Lung (tissue), 12 donors: Measurements from ENCODE around the gene CACNA1I. TPM values are rescaled to one million over a fixed set of nuclear protein-coding genes. Genes with fewer than 3 reads are reported as not detected.

Experiments
- ATAC-seq: fragments of 200-7000 bp; cut with Tn5 transposase; one replicate; pipeline ENCODE4 v1.9.1; 2020; ENCODE audit warnings: moderate number of reproducible peaks; ENCODE audit not compliant: insufficient read depth, low FRiP score
- DNase-seq, 3 donors: peaks; one replicate each; pipeline ENCODE4 v3.0.0-alpha.2; 2013 to 2017
- H3K27ac ChIP-seq, 2 donors: one replicate each; pipeline ENCODE4 v1.5.1; 2013; ENCODE audit warnings: mild to moderate bottlenecking in 2 of 2, moderate library complexity in 2 of 2, control low read depth in 1 of 2, inconsistent platforms in 1 of 2, low read depth in 1 of 2, low read length in 1 of 2
- H3K27me3 ChIP-seq, 3 donors: one replicate each; pipeline ENCODE4 v1.5.1; 2013; ENCODE audit warnings: low read length in 2 of 3; ENCODE audit not compliant: control insufficient read depth in 3 of 3, insufficient read depth in 3 of 3
- H3K36me3 ChIP-seq, 4 donors: one replicate each; pipeline ENCODE4 v1.5.1; 2013; ENCODE audit warnings: low read length in 4 of 4, mild to moderate bottlenecking in 1 of 4, moderate library complexity in 1 of 4; ENCODE audit not compliant: control insufficient read depth in 4 of 4, insufficient read depth in 4 of 4
- H3K4me1 ChIP-seq, 5 donors: one replicate each; pipeline ENCODE4 v1.5.1; 2013; ENCODE audit warnings: low read length in 5 of 5, mild to moderate bottlenecking in 2 of 5, moderate library complexity in 1 of 5; ENCODE audit not compliant: control insufficient read depth in 5 of 5, insufficient read depth in 5 of 5
- H3K4me3 ChIP-seq: one replicate; pipeline ENCODE4 v1.5.1; 2013; ENCODE audit warnings: mild to moderate bottlenecking, control low read depth, moderate library complexity
- H3K9ac ChIP-seq, 2 donors: one replicate each; pipeline ENCODE4 v1.5.1; 2013; ENCODE audit warnings: low read length in 2 of 2, control low read depth in 1 of 2; ENCODE audit not compliant: insufficient read depth in 1 of 2
- H3K9me3 ChIP-seq, 4 donors: one replicate each; pipeline ENCODE4 v1.5.1; 2013; ENCODE audit warnings: low read length in 3 of 4, mild to moderate bottlenecking in 1 of 4, moderate library complexity in 1 of 4; ENCODE audit not compliant: control insufficient read depth in 4 of 4, insufficient read depth in 3 of 4
- CTCF ChIP-seq: IDR thresholded peaks from 2 replicates; pipeline ENCODE4 v1.5.1; 2012; ENCODE audit warnings: mild to moderate bottlenecking; ENCODE audit errors: control extremely low read depth, extremely low read depth
- WGBS, 2 donors: extraction: QIAGEN DNeasy Blood & Tissue Kit; methylation state at CpG; one replicate each; pipeline ENCODE4 v1.1.7; 2013; 5-methylcytosine and 5-hydroxymethylcytosine counted together
- polyA plus RNA-seq, 2 donors: library from polyadenylated mRNA; stranded (reverse); fragments of 200-250 nt; gene quantifications; one replicate each; pipeline ENCODE4 v1.2.1, GENCODE V29; 2013
- total RNA-seq, 2 donors: library from RNA; depleted of rRNA in 1 of 2; stranded (reverse); fragments of >200 nt in 1 of 2; gene quantifications; one replicate each; pipeline ENCODE4 v1.2.1, GENCODE V29; 2014 to 2021
- donor health status: control.
- donor health status: control.
- donor health status: Bipolar disorder and iron deficiency.
- donor health status: healthy.
- donor health status: DM: yes; HTN: yes; CAD: no.

CACNA1I gene
- total and polyA plus RNA-seq, 4 donors: 0.07 to 0.22 (median 0.16) TPM

DNA sequence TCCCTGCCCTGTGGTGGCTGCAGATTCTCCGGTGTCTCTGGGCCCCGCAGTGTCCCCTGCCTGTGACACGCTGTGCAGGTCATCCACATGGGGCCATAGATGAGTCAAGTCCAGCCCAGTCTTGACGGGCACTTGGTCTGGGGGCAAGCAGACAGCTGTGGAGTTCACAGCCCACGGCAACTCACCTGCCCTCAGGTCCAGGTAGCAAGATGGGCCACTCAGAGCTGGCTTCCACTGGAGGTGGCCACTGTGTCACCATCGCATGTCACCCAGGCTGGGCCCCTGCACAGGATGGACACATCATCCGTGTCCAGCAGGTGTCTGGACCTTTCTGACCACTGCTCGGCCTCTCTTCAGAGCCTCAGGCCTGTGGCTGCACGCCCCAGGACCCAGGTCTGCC is 109.9 kb downstream of the CACNA1I start:
- Histone ChIP-seq H3K4me1 (no peaks in the 10 kb centered on the region), H3K36me3 (no peaks in the 10 kb centered on the region), H3K27ac (no peak overlapping the region), H3K27me3 (peaks cover 2 to 14% (median 8%) of the 10 kb centered on the region in 3 donors), H3K9me3 (peaks cover 0 to 2% (median 0%) of the 10 kb centered on the region in 4 donors), H3K9ac (no peak overlapping the region), H3K4me3 (no peak overlapping the region)
- ATAC-seq (no peak), DNase-seq (no peak)
- no peak for TF ChIP-seq CTCF
- WGBS, 2 donors: 87 to 95% methylated on average over 9 of the region's 9 CpGs

DNA sequence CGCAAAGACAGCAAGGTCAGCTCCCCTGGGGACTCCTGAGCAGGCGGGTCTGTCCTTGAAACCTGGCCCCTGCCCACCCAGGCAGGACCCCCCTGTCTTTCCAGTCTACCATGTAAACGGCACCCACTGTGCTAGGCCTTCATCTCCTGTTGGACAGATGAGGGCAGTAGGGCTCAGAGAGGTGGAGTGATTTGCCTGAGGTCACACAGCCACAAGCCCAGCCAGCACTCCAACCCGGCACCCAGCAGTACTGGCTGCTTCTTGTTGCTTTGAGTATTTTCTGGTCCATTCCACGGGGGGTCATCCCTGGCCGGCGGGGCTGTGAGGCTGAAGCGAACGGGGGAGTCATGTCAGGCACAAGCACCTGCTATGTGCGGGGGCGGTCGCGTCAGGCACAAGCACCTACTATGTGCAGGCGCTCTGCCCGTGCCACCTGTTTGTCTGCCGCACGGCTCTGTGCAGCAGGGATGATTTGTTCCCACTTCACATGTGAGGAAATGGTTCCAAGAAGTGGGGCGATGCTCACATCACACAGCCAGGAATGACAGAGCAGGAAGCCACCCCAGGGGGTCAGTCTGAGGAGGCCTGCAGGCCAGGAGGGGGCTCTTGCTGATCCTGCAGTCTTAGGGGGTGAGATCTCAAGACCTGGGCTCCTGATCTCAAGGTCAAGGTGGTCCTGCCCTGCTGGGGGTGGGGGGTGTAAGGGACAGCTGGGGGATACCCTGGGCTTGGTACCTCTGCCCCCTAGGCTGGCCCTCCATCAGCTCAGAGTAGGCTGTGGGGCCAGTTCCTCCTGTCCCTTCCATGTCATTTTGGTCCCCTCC is 110.7 kb downstream of the CACNA1I start:
- Histone ChIP-seq H3K27me3 (peaks cover 2 to 11% (median 11%) of the 10 kb centered on the region in 3 donors), H3K9ac (no peak overlapping the region), H3K36me3 (no peaks in the 10 kb centered on the region), H3K27ac (no peak overlapping the region), H3K4me1 (peaks cover 0 to 2% (median 0%) of the 10 kb centered on the region in 5 donors), H3K4me3 (no peak overlapping the region), H3K9me3 (peaks cover 0 to 2% (median 0%) of the 10 kb centered on the region in 4 donors)
- no peak for TF ChIP-seq CTCF
- no peak for ATAC-seq
- DNase-seq: no peak
- 85 to 91% methylated on average over 18 of the region's 18 CpGs for WGBS, 2 donors

DNA sequence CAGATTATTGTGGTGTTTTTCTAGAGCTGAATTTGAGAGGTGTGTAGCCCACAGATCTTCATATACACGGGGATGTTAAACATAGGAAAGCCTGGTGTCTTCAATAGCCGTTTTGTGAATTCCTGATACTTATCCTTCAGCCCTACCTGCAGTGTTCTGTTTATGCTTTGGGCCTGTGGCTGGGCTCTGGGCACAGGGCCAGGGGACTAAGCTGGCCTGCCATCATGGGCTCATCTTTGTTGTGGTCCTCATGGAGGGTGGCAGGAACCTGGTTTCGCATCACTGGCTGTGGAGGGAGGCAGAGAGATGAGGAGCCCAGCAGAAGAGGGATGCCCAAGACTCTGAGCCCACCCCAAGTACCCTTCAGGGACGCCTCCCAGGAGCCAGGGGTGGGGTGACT is 112.4 kb downstream of the CACNA1I start:
- H3K27ac ChIP-seq: no peak overlapping the region
- no peak overlapping the region for H3K9ac ChIP-seq
- no peak for TF ChIP-seq CTCF
- no peaks in the 10 kb centered on the region for H3K36me3 ChIP-seq
- DNase-seq: no peak
- ATAC-seq: no peak
- no peak overlapping the region for H3K4me3 ChIP-seq
- peaks cover 0 to 2% (median 0%) of the 10 kb centered on the region in 5 donors for H3K4me1 ChIP-seq
- H3K9me3 ChIP-seq: peaks cover 0 to 2% (median 0%) of the 10 kb centered on the region in 4 donors
- peaks cover 2 to 20% (median 19%) of the 10 kb centered on the region in 3 donors for H3K27me3 ChIP-seq
- 75 to 80% methylated on average over 4 of the region's 4 CpGs for WGBS, 2 donors
